HepG2 (cell line): ENCODE measurements around the gene FGFR3. TPM values are rescaled to one million over a fixed set of nuclear protein-coding genes. Genes with fewer than 3 reads are reported as not detected.

Experiments
- ATAC-seq: fragments of 200-7000 bp; cut with Tn5 transposase; 3 replicates; pipeline ENCODE4 v1.9.1; 2020; ENCODE audit warnings: mild to moderate bottlenecking, moderate library complexity
- BruUV-seq: library from RNA; stranded (reverse); fragments of 400-500 nt; replicated peaks from 2 replicates; lab custom pipeline; 2021; lab: Mats Ljungman, UMichigan
- CTCF ChIA-PET: fragments of 300-600 bp; formaldehyde crosslinking; extraction: SDS; loops from one replicate; lab custom pipeline; 2021; ENCODE audit warnings: low total read pairs, inconsistent platforms, low intra/inter-chr PET ratio; lab: Yijun Ruan, JAX
- POLR2A ChIA-PET: fragments of 350-600 bp; sonication (Branson Sonifier 250); formaldehyde crosslinking; loops from one replicate; lab custom pipeline; 2020; ENCODE audit warnings: antibody characterized with exemption, inconsistent platforms; lab: Yijun Ruan, JAX
- DNase-seq: peaks from one replicate; pipeline ENCODE4 v3.0.0-alpha.2; 2015; ENCODE audit warnings: low spot score
- FAIRE-seq: peaks from 3 replicates; lab custom pipeline; 2011; peaks lifted over from hg19 to GRCh38; lab: Jason Lieb, UNC
- H2AFZ ChIP-seq: one replicate; pipeline ENCODE4 v1.6.1; 2011; ENCODE audit warnings: low read length, inconsistent platforms
- H3K27ac ChIP-seq: fragments of 300-600 bp; 3 replicates; pipeline ENCODE4 v1.8.0; 2011; ENCODE audit warnings: mixed run types, mild to moderate bottlenecking, mixed read lengths, low read length, inconsistent platforms; ENCODE audit not compliant: insufficient read depth; ENCODE audit errors: extremely low read length
- H3K27me3 ChIP-seq, 2 experiments: fragments of 200-600 bp in 1 of 2; 2 replicates in 1 of 2; 3 replicates in 1 of 2; pipeline versions ENCODE4 v1.6.0 to v1.8.0; 2011; ENCODE audit warnings: low read length in 2 of 2, mild to moderate bottlenecking in 2 of 2, moderate library complexity in 2 of 2, inconsistent platforms in 1 of 2; ENCODE audit not compliant: insufficient read depth in 2 of 2, control insufficient read depth in 1 of 2
- H3K36me3 ChIP-seq, 2 experiments: fragments of 200-600 bp in 1 of 2; replicated peaks in 1 of 2; 2 replicates in 1 of 2; 3 replicates in 1 of 2; pipeline versions ENCODE4 v1.5.1 to v1.8.0; 2011; ENCODE audit warnings: low read length in 2 of 2, inconsistent platforms in 1 of 2; ENCODE audit not compliant: insufficient read depth in 2 of 2, control insufficient read depth in 1 of 2
- H3K4me1 ChIP-seq: 2 replicates; pipeline ENCODE4 v1.5.1; 2012; ENCODE audit warnings: low read length, inconsistent platforms; ENCODE audit not compliant: insufficient read depth
- H3K4me2 ChIP-seq: 2 replicates; pipeline ENCODE4 v1.6.0; 2011; ENCODE audit warnings: low read depth, low read length, inconsistent platforms
- H3K4me3 ChIP-seq, 3 experiments: fragments of 200-600 bp in 1 of 3; sonication (generic), shearing (Covaris generic) in 1 of 3; replicated peaks in 1 of 3; 2 replicates each; pipeline ENCODE4 v1.5.1; 2011 to 2016; ENCODE audit warnings: low read length in 3 of 3, inconsistent platforms in 2 of 3, low read depth in 2 of 3, mild to moderate bottlenecking in 2 of 3, control low read depth in 1 of 3, mixed read lengths in 1 of 3; ENCODE audit not compliant: insufficient read depth in 1 of 3
- H3K79me2 ChIP-seq: one replicate; pipeline ENCODE4 v1.6.1; 2011; ENCODE audit warnings: low read length, inconsistent platforms; ENCODE audit not compliant: insufficient read depth
- H3K9ac ChIP-seq: 2 replicates; pipeline ENCODE4 v1.6.0; 2011; ENCODE audit warnings: mild to moderate bottlenecking, low read depth, low read length, inconsistent platforms; ENCODE audit not compliant: insufficient read depth
- H3K9me3 ChIP-seq: 2 replicates; pipeline ENCODE4 v1.5.1; 2012; ENCODE audit warnings: mild to moderate bottlenecking, low read length
- H4K20me1 ChIP-seq: 2 replicates; pipeline ENCODE4 v1.6.0; 2011; ENCODE audit warnings: inconsistent platforms, mild to moderate bottlenecking, low read length, moderate library complexity; ENCODE audit not compliant: insufficient read depth
- BRCA1 ChIP-seq: sonication (generic); formaldehyde crosslinking; IDR thresholded peaks from 2 replicates; pipeline ENCODE4 v1.4.0; 2020; ENCODE audit warnings: missing genetic modification reagents
- DBP ChIP-seq: sonication (generic); formaldehyde crosslinking; IDR thresholded peaks from 2 replicates; pipeline ENCODE4 v1.4.0; 2020; ENCODE audit warnings: missing genetic modification reagents; ENCODE audit errors: not compliant biosample characterization
- GTF3A ChIP-seq: sonication (generic); formaldehyde crosslinking; conservative IDR thresholded peaks from 2 replicates; pipeline ENCODE4 v1.4.0; 2020; ENCODE audit warnings: mild to moderate bottlenecking, missing genetic modification reagents
- HMG20B ChIP-seq: conservative IDR thresholded peaks from 2 replicates; pipeline ENCODE4 v1.6.1; 2016; ENCODE audit warnings: missing genetic modification reagents, missing compliant biosample characterization
- KDM5A ChIP-seq: fragments of 200-600 bp; sonication (generic); IDR thresholded peaks from 2 replicates; pipeline ENCODE4 v1.7.0; 2018; ENCODE audit warnings: antibody characterized with exemption, mild to moderate bottlenecking, low read length, borderline replicate concordance
- NR0B2 ChIP-seq: sonication (generic); formaldehyde crosslinking; IDR thresholded peaks from 2 replicates; pipeline ENCODE4 v1.4.0; 2020; ENCODE audit warnings: mild to moderate bottlenecking, missing genetic modification reagents
- PHF5A ChIP-seq: IDR thresholded peaks from one replicate; pipeline ENCODE4 v1.6.1; 2018; ENCODE audit warnings: low read depth, missing genetic modification reagents; ENCODE audit not compliant: unreplicated experiment
- RBFOX2 ChIP-seq: fragments of 200-400 bp; formaldehyde crosslinking; IDR thresholded peaks from 2 replicates; pipeline ENCODE4 v1.6.1; 2017; ENCODE audit warnings: low read depth, mild to moderate bottlenecking, low read length
- SIN3A ChIP-seq: IDR thresholded peaks from 2 replicates; pipeline ENCODE4 v1.6.1; 2011; ENCODE audit warnings: low read depth, mild to moderate bottlenecking, control low read depth, low read length, borderline replicate concordance
- TCF7L2 ChIP-seq: IDR thresholded peaks from 2 replicates; pipeline ENCODE4 v1.6.1; 2011; ENCODE audit warnings: mild to moderate bottlenecking, low read depth, low read length, moderate library complexity
- TEF ChIP-seq: sonication (generic); formaldehyde crosslinking; IDR thresholded peaks from 2 replicates; pipeline ENCODE4 v1.5.0; 2020; ENCODE audit warnings: missing genetic modification reagents
- ZFP41 ChIP-seq: sonication (generic); formaldehyde crosslinking; IDR thresholded peaks from 2 replicates; pipeline ENCODE4 v1.4.0; 2020; ENCODE audit warnings: mild to moderate bottlenecking, missing genetic modification reagents, borderline replicate concordance
- ZFP91 ChIP-seq: sonication (generic); formaldehyde crosslinking; IDR thresholded peaks from 2 replicates; pipeline ENCODE4 v1.9.0; 2022; ENCODE audit warnings: missing genetic modification reagents, mild to moderate bottlenecking, borderline replicate concordance
- ZNF337 ChIP-seq: sonication (generic); formaldehyde crosslinking; IDR thresholded peaks from 2 replicates; pipeline ENCODE4 v1.5.1; 2020; ENCODE audit warnings: missing genetic modification reagents, low read depth, mild to moderate bottlenecking, borderline replicate concordance
- ZNF572 ChIP-seq: sonication (generic); formaldehyde crosslinking; IDR thresholded peaks from 2 replicates; pipeline ENCODE4 v1.5.1; 2020; ENCODE audit warnings: mild to moderate bottlenecking, missing genetic modification reagents
- ZNF776 ChIP-seq: sonication (generic); formaldehyde crosslinking; IDR thresholded peaks from 2 replicates; pipeline ENCODE4 v1.4.0; 2020; ENCODE audit warnings: mild to moderate bottlenecking, missing genetic modification reagents
- ZNF800 ChIP-seq: sonication (generic); formaldehyde crosslinking; IDR thresholded peaks from 2 replicates; pipeline ENCODE4 v1.4.0; 2020; ENCODE audit warnings: missing genetic modification reagents
- ZSCAN25 ChIP-seq: sonication (generic); formaldehyde crosslinking; IDR thresholded peaks from 2 replicates; pipeline ENCODE4 v1.8.0; 2022; ENCODE audit warnings: mild to moderate bottlenecking, missing genetic modification reagents
- WGBS: methylation state at CpG from one replicate; pipeline ENCODE4 v1.1.6; 2017; ENCODE audit warnings: low lambda C conversion rate; 5-methylcytosine and 5-hydroxymethylcytosine counted together
- in situ Hi-C: cut with HindIII; loops from 2 replicates; pipeline ENCODE4 v1.10.0; 2017; ENCODE audit warnings: low pct_unique_long_range_greater_than_20kb; ENCODE audit not compliant: extremely low pct_ligation_motif_present
- intact Hi-C: fragments of 100-400 bp; cut with micrococcal nuclease; formaldehyde crosslinking; loops from one replicate; pipeline ENCODE4 v1.10.0; 2022; ENCODE audit not compliant: unreplicated experiment
- polyA plus RNA-seq, 8 experiments: library from polyadenylated mRNA; depleted of rRNA in 3 of 8; stranded (reverse) in 7 of 8; unstranded in 1 of 8; fragments of >200 nt; fragmentation: Illumina TruSeq in 4 of 8; extraction: Trizol in 4 of 8; gene quantifications; 2 replicates each; pipeline versions ENCODE4 v1.2.1 to v1.2.3, GENCODE V29; 2011 to 2016; ENCODE audit warnings: low read depth in 4 of 8, missing spikeins in 1 of 8, mixed read lengths in 1 of 8; ENCODE audit not compliant: insufficient read depth in 1 of 8
- total RNA-seq, 5 experiments: library from RNA; depleted of rRNA; stranded (reverse); fragments of >200 nt; fragmentation: Illumina TruSeq; extraction: Trizol; gene quantifications; 2 replicates each; pipeline ENCODE4 v1.2.3, GENCODE V29; 2016; ENCODE audit warnings: low read depth in 1 of 5

Gene FGFR3
- total and polyA plus RNA-seq, 2 of the 13 experiments (the other 11 are each of a cell fraction or from before 2014, with no cell fraction given): 103 to 109 TPM

GRCh38 chr4:1761130-1761689, 31.9 kb upstream of the FGFR3 start:
- H3K4me2 ChIP-seq: no peak overlapping the region
- no peaks in the 10 kb centered on the region for H3K36me3 ChIP-seq
- no TSS peak for BruUV-seq
- FAIRE-seq: no peak
- ChIA-PET CTCF (no interaction called here), POLR2A (interaction anchor here (34.3 kb wide), 1 partner anchor 28 kb away, joined by 1258 read pairs; the partner anchor contains the start of gene FGFR3)
- H3K9me3 ChIP-seq: no peaks in the 10 kb centered on the region
- DNase-seq: no peak
- no peak overlapping the region for H2AFZ ChIP-seq
- H3K27ac ChIP-seq: no peak overlapping the region
- 74% methylated on average over 31 of the region's 32 CpGs for WGBS
- H3K27me3 ChIP-seq: no peaks in the 10 kb centered on the region
- no peak for ATAC-seq
- H3K4me1 ChIP-seq: peaks cover 91% of the 10 kb centered on the region
- in situ Hi-C loops: no loop called here
- no peaks in the 10 kb centered on the region for H3K79me2 ChIP-seq
- no peak overlapping the region for H3K9ac ChIP-seq
- no peaks in the 10 kb centered on the region for H4K20me1 ChIP-seq
- intact Hi-C loops: no loop called here
- no peak overlapping the region for H3K4me3 ChIP-seq
- TF ChIP-seq ZFP91 (CRISPR knock-in tag) (no peak), RBFOX2 (no peak), ZNF800 (CRISPR knock-in tag) (no peak), GTF3A (no peak), HMG20B (CRISPR knock-in tag) (no peak), ZNF776 (CRISPR knock-in tag) (no peak), DBP (CRISPR knock-in tag) (no peak), KDM5A (no peak), PHF5A (no peak), SIN3A (no peak), NR0B2 (CRISPR knock-in tag) (no peak), BRCA1 (CRISPR knock-in tag) (no peak), TEF (CRISPR knock-in tag) (no peak), ZFP41 (CRISPR knock-in tag) (no peak), ZNF337 (CRISPR knock-in tag) (no peak), ZNF572 (CRISPR knock-in tag) (no peak), TCF7L2 (no peak), ZSCAN25 (no peak)
